A673 (cell line): ENCODE results near the gene HOMER3.

Experiments used
- EZH2 ChIP-seq: fragments of 200-600 bp; sonication (generic); IDR thresholded peaks from 2 replicates; pipeline ENCODE4 v1.6.1; 2017; ENCODE audit warnings: borderline replicate concordance, low read depth, mild to moderate bottlenecking, mixed read lengths, antibody characterized with exemption, low read length; ENCODE audit not compliant: poor library complexity, severe bottlenecking
- TF ChIP-seq, protein P1 (sequence below): fragments of 300-800, 200-600 bp; sonication (generic); conservative IDR thresholded peaks from 2 replicates; pipeline ENCODE4 v1.5.1; 2017; ENCODE audit warnings: low read depth, mild to moderate bottlenecking, antibody characterized with exemption, low read length, moderate library complexity, mixed read lengths

DNA sequence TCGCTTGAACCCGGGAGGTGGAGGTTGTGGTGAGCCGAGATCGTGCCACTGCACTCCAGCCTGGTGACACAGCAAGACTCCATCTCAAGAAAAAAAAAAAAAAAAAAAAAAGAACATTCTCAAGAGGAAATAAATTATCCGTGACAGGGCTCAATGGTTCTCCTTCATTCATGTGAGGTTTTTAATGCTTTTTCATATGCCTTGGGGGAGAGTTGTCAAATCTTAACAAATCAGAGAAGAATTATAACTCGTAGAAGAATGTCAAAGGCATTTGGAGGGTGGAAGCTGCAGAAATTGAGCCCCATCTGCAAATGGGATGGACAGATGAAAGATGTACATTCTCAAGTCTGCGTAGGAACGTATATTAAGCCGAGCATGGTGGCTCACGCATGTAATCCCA is 34.9 kb upstream of the HOMER3 start:
- TF ChIP-seq, protein P1, sequence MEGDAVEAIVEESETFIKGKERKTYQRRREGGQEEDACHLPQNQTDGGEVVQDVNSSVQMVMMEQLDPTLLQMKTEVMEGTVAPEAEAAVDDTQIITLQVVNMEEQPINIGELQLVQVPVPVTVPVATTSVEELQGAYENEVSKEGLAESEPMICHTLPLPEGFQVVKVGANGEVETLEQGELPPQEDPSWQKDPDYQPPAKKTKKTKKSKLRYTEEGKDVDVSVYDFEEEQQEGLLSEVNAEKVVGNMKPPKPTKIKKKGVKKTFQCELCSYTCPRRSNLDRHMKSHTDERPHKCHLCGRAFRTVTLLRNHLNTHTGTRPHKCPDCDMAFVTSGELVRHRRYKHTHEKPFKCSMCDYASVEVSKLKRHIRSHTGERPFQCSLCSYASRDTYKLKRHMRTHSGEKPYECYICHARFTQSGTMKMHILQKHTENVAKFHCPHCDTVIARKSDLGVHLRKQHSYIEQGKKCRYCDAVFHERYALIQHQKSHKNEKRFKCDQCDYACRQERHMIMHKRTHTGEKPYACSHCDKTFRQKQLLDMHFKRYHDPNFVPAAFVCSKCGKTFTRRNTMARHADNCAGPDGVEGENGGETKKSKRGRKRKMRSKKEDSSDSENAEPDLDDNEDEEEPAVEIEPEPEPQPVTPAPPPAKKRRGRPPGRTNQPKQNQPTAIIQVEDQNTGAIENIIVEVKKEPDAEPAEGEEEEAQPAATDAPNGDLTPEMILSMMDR, result no peak
- no peak for TF ChIP-seq EZH2
